OCI-LY7 (cell line): ENCODE results near the gene FNDC3B. TPM values are rescaled to one million over a fixed set of nuclear protein-coding genes. Genes with fewer than 3 reads are reported as not detected.

Experiments
- BruUV-seq: library from RNA; stranded (reverse); fragments of 400-500 nt; replicated peaks from 2 replicates; lab custom pipeline; 2021; lab: Mats Ljungman, UMichigan
- CTCF ChIA-PET: fragments of 300-600 bp; sonication (Branson Sonifier 250); formaldehyde crosslinking; loops from one replicate; lab custom pipeline; 2022; ENCODE audit warnings: antibody characterized with exemption; ENCODE audit not compliant: unreplicated experiment; lab: Charles Lee
- POLR2A ChIA-PET: fragments of 300-600 bp; sonication (Branson Sonifier 250); formaldehyde crosslinking; loops from one replicate; lab custom pipeline; 2022; ENCODE audit warnings: antibody characterized with exemption; lab: Charles Lee
- DNase-seq: peaks from one replicate; pipeline ENCODE4 v3.0.0-alpha.2; 2015; ENCODE audit warnings: low spot score
- H2AFZ ChIP-seq: fragments of 200-600 bp; sonication (generic), shearing (Covaris generic); 2 replicates; pipeline ENCODE4 v1.6.1; 2014; ENCODE audit warnings: mild to moderate bottlenecking, antibody characterized with exemption, low read length, moderate library complexity
- H3K27ac ChIP-seq: fragments of 200-600 bp; sonication (generic); 2 replicates; pipeline ENCODE4 v1.5.1; 2014; ENCODE audit warnings: mixed run types, low read depth, mild to moderate bottlenecking, moderate library complexity, low read length, inconsistent platforms; ENCODE audit not compliant: poor library complexity, severe bottlenecking
- H3K36me3 ChIP-seq: fragments of 200-600 bp; sonication (generic); 2 replicates; pipeline ENCODE4 v1.6.1; 2014; ENCODE audit warnings: mild to moderate bottlenecking, antibody characterized with exemption, low read length, moderate library complexity, mixed read lengths; ENCODE audit not compliant: insufficient read depth
- H3K4me1 ChIP-seq: fragments of 200-600 bp; sonication (generic); 2 replicates; pipeline ENCODE4 v1.5.1; 2014; ENCODE audit warnings: mild to moderate bottlenecking, low read length; ENCODE audit not compliant: insufficient read depth, poor library complexity, severe bottlenecking
- H3K4me2 ChIP-seq: fragments of 200-600 bp; sonication (generic); 2 replicates; pipeline ENCODE4 v1.6.1; 2014; ENCODE audit warnings: mild to moderate bottlenecking, low read length
- H3K4me3 ChIP-seq: fragments of 200-600 bp; sonication (generic); 2 replicates; pipeline ENCODE4 v1.5.1; 2014; ENCODE audit warnings: mild to moderate bottlenecking, low read depth, low read length; ENCODE audit not compliant: poor library complexity, severe bottlenecking
- H3K79me2 ChIP-seq: fragments of 200-600 bp; sonication (generic); 2 replicates; pipeline ENCODE4 v1.6.1; 2016; ENCODE audit warnings: low read depth, mild to moderate bottlenecking, low read length, moderate library complexity, mixed read lengths; ENCODE audit not compliant: insufficient read depth
- H3K9me2 ChIP-seq: fragments of 200-600 bp; sonication (generic); 2 replicates; pipeline ENCODE4 v1.6.1; 2016; ENCODE audit warnings: mild to moderate bottlenecking, low read length, mixed read lengths; ENCODE audit not compliant: insufficient read depth
- H3K9me3 ChIP-seq: fragments of 200-600 bp; sonication (generic); 2 replicates; pipeline ENCODE4 v1.6.1; 2014; ENCODE audit warnings: mild to moderate bottlenecking, mixed run types, low read length, mixed read lengths
- H4K20me1 ChIP-seq: fragments of 200-600 bp; sonication (generic); 2 replicates; pipeline ENCODE4 v1.6.1; 2014; ENCODE audit warnings: mild to moderate bottlenecking, antibody characterized with exemption, low read length, moderate library complexity, mixed read lengths; ENCODE audit not compliant: insufficient read depth
- EZH2phosphoT487 ChIP-seq: fragments of 200-600 bp; sonication (generic); IDR thresholded peaks from 2 replicates; pipeline ENCODE4 v1.6.1; 2018; ENCODE audit warnings: low read depth, borderline replicate concordance, mild to moderate bottlenecking, mixed run types, antibody characterized with exemption, low read length, moderate library complexity, mixed read lengths
- intact Hi-C: fragments of 100-400 bp; cut with micrococcal nuclease; formaldehyde crosslinking; loops from one replicate; pipeline ENCODE4 v1.10.0; 2022; ENCODE audit not compliant: unreplicated experiment
- total RNA-seq, 2 experiments: library from RNA; depleted of rRNA in 1 of 2; stranded (reverse); fragments of >200 nt in 1 of 2; shearing (Covaris generic) in 1 of 2; gene quantifications; 2 replicates each; pipeline ENCODE4 v1.2.3, GENCODE V29; 2014 to 2022
- TF ChIP-seq, protein P1 (sequence below): fragments of 200-600 bp; sonication (generic); conservative IDR thresholded peaks from 2 replicates; pipeline ENCODE4 v1.5.1; 2014; ENCODE audit warnings: mild to moderate bottlenecking, antibody characterized with exemption, low read length, moderate library complexity, mixed read lengths

Gene FNDC3B
- total RNA-seq, 2 experiments from 2014 or later: 23.3 to 28.5 TPM

DNA sequence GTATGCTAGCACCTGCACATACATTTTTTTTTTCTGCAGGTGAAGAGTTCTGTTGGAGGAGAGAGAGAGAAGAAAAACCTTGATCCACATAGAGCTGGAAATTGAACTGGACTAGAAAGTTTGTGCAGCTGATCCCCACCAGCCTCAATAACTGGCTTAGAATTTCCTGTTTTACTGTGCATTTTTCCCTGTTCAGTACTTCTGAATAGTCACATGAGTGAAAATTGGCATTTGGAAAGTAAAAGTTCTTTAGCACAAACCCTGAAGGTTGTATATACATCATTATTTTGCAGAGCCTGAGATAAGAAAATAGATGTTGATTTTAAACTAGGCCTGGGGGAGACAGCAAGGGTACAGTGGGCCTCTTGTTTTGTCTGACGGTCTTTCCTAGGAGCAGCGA, 366.5 kb downstream of the FNDC3B start:
- ChIA-PET CTCF (no interaction called here), POLR2A (interaction anchor here (0.7 kb wide), 1 partner anchor 125 kb away, joined by 3 read pairs; no protein-coding TSS in a partner anchor)
- no peak overlapping the region for H3K27ac ChIP-seq
- TF ChIP-seq, protein P1, sequence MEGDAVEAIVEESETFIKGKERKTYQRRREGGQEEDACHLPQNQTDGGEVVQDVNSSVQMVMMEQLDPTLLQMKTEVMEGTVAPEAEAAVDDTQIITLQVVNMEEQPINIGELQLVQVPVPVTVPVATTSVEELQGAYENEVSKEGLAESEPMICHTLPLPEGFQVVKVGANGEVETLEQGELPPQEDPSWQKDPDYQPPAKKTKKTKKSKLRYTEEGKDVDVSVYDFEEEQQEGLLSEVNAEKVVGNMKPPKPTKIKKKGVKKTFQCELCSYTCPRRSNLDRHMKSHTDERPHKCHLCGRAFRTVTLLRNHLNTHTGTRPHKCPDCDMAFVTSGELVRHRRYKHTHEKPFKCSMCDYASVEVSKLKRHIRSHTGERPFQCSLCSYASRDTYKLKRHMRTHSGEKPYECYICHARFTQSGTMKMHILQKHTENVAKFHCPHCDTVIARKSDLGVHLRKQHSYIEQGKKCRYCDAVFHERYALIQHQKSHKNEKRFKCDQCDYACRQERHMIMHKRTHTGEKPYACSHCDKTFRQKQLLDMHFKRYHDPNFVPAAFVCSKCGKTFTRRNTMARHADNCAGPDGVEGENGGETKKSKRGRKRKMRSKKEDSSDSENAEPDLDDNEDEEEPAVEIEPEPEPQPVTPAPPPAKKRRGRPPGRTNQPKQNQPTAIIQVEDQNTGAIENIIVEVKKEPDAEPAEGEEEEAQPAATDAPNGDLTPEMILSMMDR: no peak
- TF ChIP-seq EZH2phosphoT487: no peak
- H3K4me1 ChIP-seq: no peaks in the 10 kb centered on the region
- no TSS peak for BruUV-seq
- H3K9me2 ChIP-seq: no peaks in the 10 kb centered on the region
- no peaks in the 10 kb centered on the region for H3K9me3 ChIP-seq
- intact Hi-C loops: no loop called here
- H3K79me2 ChIP-seq: no peaks in the 10 kb centered on the region
- no peak overlapping the region for H2AFZ ChIP-seq
- no peaks in the 10 kb centered on the region for H3K36me3 ChIP-seq
- no peaks in the 10 kb centered on the region for H4K20me1 ChIP-seq
- no peak overlapping the region for H3K4me2 ChIP-seq
- no peak for DNase-seq
- no peak overlapping the region for H3K4me3 ChIP-seq

DNA sequence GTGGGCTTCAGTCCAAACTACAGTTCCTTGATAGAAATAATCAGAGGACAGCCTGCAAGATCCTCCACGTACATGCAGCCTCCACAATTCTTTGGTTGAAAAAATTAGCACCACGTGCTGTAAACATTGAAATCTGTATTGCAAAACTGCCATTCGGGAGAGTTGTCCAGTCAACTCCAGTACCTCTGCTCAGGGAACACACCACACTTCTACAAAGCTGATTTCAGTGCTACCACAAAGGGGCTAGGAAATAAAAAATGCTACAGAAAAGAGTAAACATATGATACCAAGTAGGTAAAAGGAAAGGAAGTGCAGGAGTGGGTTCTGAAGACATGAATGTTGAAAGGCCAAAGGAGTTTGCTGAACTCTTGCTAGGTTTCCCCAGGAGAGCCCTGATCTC, 368.5 kb downstream of the FNDC3B start:
- Histone ChIP-seq H3K4me1 (no peaks in the 10 kb centered on the region), H3K36me3 (no peaks in the 10 kb centered on the region), H2AFZ (no peak overlapping the region), H3K4me3 (no peak overlapping the region), H4K20me1 (no peaks in the 10 kb centered on the region), H3K9me2 (no peaks in the 10 kb centered on the region), H3K9me3 (no peaks in the 10 kb centered on the region), H3K79me2 (no peaks in the 10 kb centered on the region), H3K27ac (no peak overlapping the region), H3K4me2 (no peak overlapping the region)
- intact Hi-C loops: no loop called here
- no TSS peak for BruUV-seq
- TF ChIP-seq, protein P1: no peak
- no peak for TF ChIP-seq EZH2phosphoT487
- no peak for DNase-seq
- ChIA-PET CTCF (no interaction called here), POLR2A (no interaction called here)

DNA sequence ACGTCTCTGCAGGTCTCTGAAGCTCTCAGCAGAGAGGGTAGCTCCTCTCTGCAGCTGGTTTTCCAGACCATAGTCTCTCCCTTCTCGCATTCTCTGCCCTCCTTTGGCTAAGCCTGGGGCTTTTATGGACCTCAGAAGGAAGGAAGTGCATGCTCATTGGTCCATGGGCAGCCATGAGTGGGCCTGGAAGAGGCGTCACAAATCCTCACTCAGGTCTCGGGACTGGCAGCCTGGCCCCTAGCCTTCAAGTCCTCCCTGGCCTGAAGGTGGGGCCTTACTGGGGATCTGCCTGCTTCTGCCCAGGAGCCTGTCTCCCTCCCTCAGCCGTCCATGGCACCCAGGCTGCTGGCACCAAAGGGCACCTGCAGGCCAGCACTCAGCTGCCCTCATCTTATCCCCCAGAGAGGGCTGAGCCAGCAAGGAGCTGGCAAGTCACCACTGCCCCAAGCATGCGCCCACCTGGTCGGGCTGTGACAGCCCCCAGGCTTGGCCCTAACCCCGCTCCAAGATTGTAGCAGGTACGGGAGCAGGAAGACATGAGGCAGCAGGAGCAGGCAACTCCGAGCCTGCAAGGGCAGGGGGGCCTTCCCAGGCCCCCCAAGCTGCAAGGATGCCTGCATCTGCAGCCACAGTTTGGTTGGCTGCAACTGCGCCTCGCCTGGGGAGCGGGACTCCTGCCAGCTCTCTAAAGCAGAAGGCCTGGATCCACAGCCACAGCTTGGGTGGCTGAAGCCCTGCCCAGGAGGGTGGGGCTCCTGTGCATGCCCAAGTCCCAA, 371.5 kb downstream of the FNDC3B start:
- CTCF ChIA-PET: no interaction called here
- no peak overlapping the region for H2AFZ ChIP-seq
- BruUV-seq: no TSS peak

More for the DNA sequence above, 371.5 kb downstream of the FNDC3B start:
- H3K9me2 ChIP-seq: no peaks in the 10 kb centered on the region
- H3K4me2 ChIP-seq: no peak overlapping the region
- H3K79me2 ChIP-seq: no peaks in the 10 kb centered on the region
- intact Hi-C loops: no loop called here
- no peak overlapping the region for H3K4me3 ChIP-seq
- no peaks in the 10 kb centered on the region for H3K9me3 ChIP-seq
- H3K36me3 ChIP-seq: no peaks in the 10 kb centered on the region
- DNase-seq: no peak
- H3K4me1 ChIP-seq: no peaks in the 10 kb centered on the region
- H3K27ac ChIP-seq: no peak overlapping the region
- POLR2A ChIA-PET: no interaction called here
- H4K20me1 ChIP-seq: no peaks in the 10 kb centered on the region
- TF ChIP-seq, protein P1: no peak
- no peak for TF ChIP-seq EZH2phosphoT487
